Prostate gland (tissue), 2 donors: ENCODE data around the gene NLN.

Experiments
- POLR2A ChIP-seq: fragments of 450-650 bp; IDR thresholded peaks from one replicate; pipeline ENCODE4 v1.6.1; 2016; ENCODE audit warnings: antibody characterized with exemption, mild to moderate bottlenecking
- POLR2AphosphoS5 ChIP-seq: sonication (generic); formaldehyde crosslinking; IDR thresholded peaks from one replicate; pipeline ENCODE4 v1.6.1; 2017; ENCODE audit warnings: antibody characterized with exemption
- TF ChIP-seq, protein P1 (sequence below), 4 experiments: fragments of 200-600 bp in 2 of 4; fragments of 450-650 bp in 2 of 4; sonication (generic) in 2 of 4; IDR thresholded peaks; 1 replicate in 3 of 4; 2 replicates in 1 of 4; pipeline ENCODE4 v1.5.1; 2016 to 2019; ENCODE audit warnings: antibody characterized with exemption in 4 of 4, mild to moderate bottlenecking in 2 of 4, moderate library complexity in 2 of 4

DNA sequence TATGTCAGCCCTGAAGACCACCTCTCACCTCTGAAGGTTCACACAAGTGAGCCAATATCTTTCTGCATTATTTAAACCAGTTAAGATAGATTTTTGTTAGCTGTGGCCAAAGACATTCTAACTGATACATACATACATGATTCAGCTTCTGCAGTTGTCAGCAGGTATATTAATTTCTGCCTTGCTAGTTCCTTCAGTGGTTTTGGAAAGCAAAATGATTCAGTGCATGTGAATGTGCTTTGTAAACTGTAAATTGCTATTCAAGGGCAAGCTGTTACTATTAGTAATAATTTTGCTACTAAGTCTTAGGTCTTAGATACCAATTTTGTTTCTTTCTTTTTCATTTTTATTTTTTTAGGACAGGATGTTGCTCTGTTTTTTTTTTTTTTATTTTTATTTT, 115.1 kb downstream of the NLN start:
- TF ChIP-seq, protein P1, sequence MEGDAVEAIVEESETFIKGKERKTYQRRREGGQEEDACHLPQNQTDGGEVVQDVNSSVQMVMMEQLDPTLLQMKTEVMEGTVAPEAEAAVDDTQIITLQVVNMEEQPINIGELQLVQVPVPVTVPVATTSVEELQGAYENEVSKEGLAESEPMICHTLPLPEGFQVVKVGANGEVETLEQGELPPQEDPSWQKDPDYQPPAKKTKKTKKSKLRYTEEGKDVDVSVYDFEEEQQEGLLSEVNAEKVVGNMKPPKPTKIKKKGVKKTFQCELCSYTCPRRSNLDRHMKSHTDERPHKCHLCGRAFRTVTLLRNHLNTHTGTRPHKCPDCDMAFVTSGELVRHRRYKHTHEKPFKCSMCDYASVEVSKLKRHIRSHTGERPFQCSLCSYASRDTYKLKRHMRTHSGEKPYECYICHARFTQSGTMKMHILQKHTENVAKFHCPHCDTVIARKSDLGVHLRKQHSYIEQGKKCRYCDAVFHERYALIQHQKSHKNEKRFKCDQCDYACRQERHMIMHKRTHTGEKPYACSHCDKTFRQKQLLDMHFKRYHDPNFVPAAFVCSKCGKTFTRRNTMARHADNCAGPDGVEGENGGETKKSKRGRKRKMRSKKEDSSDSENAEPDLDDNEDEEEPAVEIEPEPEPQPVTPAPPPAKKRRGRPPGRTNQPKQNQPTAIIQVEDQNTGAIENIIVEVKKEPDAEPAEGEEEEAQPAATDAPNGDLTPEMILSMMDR (IDR thresholded peaks at IDR 0.05) = no peak
- TF ChIP-seq POLR2A = no peak
- TF ChIP-seq POLR2AphosphoS5 = no peak
